DND-41 (cell line): ENCODE results near the gene ECSIT.

Source experiments
- ATAC-seq: fragments of 200-7000 bp; cut with Tn5 transposase; 3 replicates; pipeline ENCODE4 v1.9.1; 2021; ENCODE audit warnings: low read depth; ENCODE audit not compliant: insufficient read depth
- DNase-seq: peaks from one replicate; pipeline ENCODE4 v3.0.0-alpha.2; 2020
- H2AFZ ChIP-seq: 2 replicates; pipeline ENCODE4 v1.6.0; 2012; ENCODE audit warnings: low read depth, low read length
- H3K27ac ChIP-seq: 2 replicates; pipeline ENCODE4 v1.5.1; 2012; ENCODE audit warnings: low read length, inconsistent platforms
- H3K27me3 ChIP-seq: fragments of 200-600 bp; sonication (generic); 2 replicates; pipeline ENCODE4 v1.6.0; 2012; ENCODE audit warnings: low read length, mild to moderate bottlenecking, inconsistent platforms; ENCODE audit not compliant: insufficient read depth, poor library complexity
- H3K36me3 ChIP-seq: 2 replicates; pipeline ENCODE4 v1.5.1; 2012; ENCODE audit warnings: low read length, inconsistent platforms; ENCODE audit not compliant: insufficient read depth
- H3K4me1 ChIP-seq: 2 replicates; pipeline ENCODE4 v1.5.1; 2012; ENCODE audit warnings: mild to moderate bottlenecking, low read length; ENCODE audit not compliant: insufficient read depth
- H3K4me2 ChIP-seq: 2 replicates; pipeline ENCODE4 v1.6.0; 2012; ENCODE audit warnings: mild to moderate bottlenecking, moderate library complexity, low read length, inconsistent platforms; ENCODE audit not compliant: insufficient read depth
- H3K4me3 ChIP-seq, 2 experiments: fragments of 200-600 bp in 1 of 2; shearing (Covaris generic) in 1 of 2; 2 replicates each; pipeline ENCODE4 v1.5.1; 2012 to 2016; ENCODE audit warnings: inconsistent platforms in 2 of 2, low read length in 2 of 2, mild to moderate bottlenecking in 2 of 2, low read depth in 1 of 2, moderate library complexity in 1 of 2
- H3K79me2 ChIP-seq: 2 replicates; pipeline ENCODE4 v1.6.0; 2012; ENCODE audit warnings: low read length, inconsistent platforms; ENCODE audit not compliant: insufficient read depth
- H3K9ac ChIP-seq: 2 replicates; pipeline ENCODE4 v1.6.0; 2012; ENCODE audit warnings: low read depth, mild to moderate bottlenecking, inconsistent platforms, low read length, moderate library complexity
- H3K9me3 ChIP-seq: 2 replicates; pipeline ENCODE4 v1.5.1; 2012; ENCODE audit warnings: low read length, moderate library complexity, mild to moderate bottlenecking, inconsistent platforms; ENCODE audit not compliant: insufficient read depth, severe bottlenecking
- H4K20me1 ChIP-seq: 2 replicates; pipeline ENCODE4 v1.6.0; 2012; ENCODE audit warnings: low read length; ENCODE audit not compliant: insufficient read depth
- EZH2 ChIP-seq: IDR thresholded peaks from 3 replicates; pipeline ENCODE4 v1.6.1; 2012; ENCODE audit warnings: borderline replicate concordance, low read depth, mild to moderate bottlenecking, moderate library complexity, low read length, inconsistent platforms; ENCODE audit not compliant: severe bottlenecking
- TF ChIP-seq, protein P1 (sequence below): IDR thresholded peaks from 2 replicates; pipeline ENCODE4 v1.5.1; 2012; ENCODE audit warnings: borderline replicate concordance, low read length, moderate library complexity, mild to moderate bottlenecking; ENCODE audit not compliant: poor library complexity, severe bottlenecking; ENCODE audit errors: extremely low read depth

Gene ECSIT, protein sequence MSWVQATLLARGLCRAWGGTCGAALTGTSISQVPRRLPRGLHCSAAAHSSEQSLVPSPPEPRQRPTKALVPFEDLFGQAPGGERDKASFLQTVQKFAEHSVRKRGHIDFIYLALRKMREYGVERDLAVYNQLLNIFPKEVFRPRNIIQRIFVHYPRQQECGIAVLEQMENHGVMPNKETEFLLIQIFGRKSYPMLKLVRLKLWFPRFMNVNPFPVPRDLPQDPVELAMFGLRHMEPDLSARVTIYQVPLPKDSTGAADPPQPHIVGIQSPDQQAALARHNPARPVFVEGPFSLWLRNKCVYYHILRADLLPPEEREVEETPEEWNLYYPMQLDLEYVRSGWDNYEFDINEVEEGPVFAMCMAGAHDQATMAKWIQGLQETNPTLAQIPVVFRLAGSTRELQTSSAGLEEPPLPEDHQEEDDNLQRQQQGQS

DNA sequence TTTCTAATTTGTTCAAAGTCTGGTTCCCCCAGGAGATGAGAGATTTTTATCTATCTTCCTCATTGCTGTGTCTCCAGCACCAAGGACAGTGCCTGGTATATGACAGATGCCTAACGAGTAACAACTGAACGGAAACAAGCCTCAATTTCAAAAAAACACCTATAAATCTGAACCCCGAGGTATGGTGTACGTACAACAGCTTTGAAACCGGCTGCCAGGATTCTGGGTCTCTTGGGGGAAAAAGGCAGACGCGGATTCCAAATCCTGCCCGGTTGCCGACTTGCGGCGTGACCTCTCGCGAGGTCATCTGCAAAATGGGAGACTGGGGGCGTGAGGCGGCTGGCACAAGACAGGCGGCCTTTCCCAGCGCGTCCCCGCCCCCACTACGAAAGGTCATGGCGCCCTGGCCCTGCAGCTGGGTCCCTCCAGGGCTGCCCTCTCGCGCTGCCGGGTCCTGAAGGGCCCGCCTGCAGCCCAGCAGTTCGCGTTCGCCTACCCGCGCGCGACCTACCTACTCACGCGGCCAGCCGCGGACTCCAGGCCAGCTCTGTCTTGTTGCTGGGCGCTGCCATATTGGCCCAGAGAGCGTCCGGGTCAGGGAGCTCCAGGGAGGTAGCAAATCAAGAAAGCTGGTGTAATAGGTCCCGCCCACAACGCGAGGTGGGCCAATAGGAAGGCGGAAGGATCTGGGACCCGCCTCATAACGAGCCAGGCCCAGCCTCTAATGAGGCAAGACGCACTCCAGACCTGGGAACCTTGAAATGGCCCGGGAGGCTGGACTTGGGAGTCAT, at the start of gene ECSIT:
ECSIT (minus strand) TSS at position 584 of the 791 bp plus-strand sequence. CDS start 9,964 bp downstream, outside the sequence.
- Histone ChIP-seq H3K4me2 (peak within 1 kb of the TSS; percentile 78), H3K9ac (peak within 1 kb of the TSS; percentile 66), H3K27me3 (no peaks in the 10 kb centered on the region), H4K20me1 (no peaks in the 10 kb centered on the region), H3K9me3 (no peaks in the 10 kb centered on the region), H2AFZ (peak within 1 kb of the TSS; percentile 81), H3K4me3 (peak within 1 kb of the TSS; percentile 73 to 77), H3K36me3 (peaks cover 8% of the 10 kb centered on the region; the same call in 1 of the 2 replicates), H3K4me1 (peaks cover 23% of the 10 kb centered on the region), H3K27ac (peak within 1 kb of the TSS; percentile 77), H3K79me2 (peaks cover 27% of the 10 kb centered on the region)
- TF ChIP-seq EZH2 = no peak
- TF ChIP-seq, protein P1, sequence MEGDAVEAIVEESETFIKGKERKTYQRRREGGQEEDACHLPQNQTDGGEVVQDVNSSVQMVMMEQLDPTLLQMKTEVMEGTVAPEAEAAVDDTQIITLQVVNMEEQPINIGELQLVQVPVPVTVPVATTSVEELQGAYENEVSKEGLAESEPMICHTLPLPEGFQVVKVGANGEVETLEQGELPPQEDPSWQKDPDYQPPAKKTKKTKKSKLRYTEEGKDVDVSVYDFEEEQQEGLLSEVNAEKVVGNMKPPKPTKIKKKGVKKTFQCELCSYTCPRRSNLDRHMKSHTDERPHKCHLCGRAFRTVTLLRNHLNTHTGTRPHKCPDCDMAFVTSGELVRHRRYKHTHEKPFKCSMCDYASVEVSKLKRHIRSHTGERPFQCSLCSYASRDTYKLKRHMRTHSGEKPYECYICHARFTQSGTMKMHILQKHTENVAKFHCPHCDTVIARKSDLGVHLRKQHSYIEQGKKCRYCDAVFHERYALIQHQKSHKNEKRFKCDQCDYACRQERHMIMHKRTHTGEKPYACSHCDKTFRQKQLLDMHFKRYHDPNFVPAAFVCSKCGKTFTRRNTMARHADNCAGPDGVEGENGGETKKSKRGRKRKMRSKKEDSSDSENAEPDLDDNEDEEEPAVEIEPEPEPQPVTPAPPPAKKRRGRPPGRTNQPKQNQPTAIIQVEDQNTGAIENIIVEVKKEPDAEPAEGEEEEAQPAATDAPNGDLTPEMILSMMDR = no peak
- ATAC-seq (peak; percentile 99), DNase-seq (peak; percentile 97)

DNA sequence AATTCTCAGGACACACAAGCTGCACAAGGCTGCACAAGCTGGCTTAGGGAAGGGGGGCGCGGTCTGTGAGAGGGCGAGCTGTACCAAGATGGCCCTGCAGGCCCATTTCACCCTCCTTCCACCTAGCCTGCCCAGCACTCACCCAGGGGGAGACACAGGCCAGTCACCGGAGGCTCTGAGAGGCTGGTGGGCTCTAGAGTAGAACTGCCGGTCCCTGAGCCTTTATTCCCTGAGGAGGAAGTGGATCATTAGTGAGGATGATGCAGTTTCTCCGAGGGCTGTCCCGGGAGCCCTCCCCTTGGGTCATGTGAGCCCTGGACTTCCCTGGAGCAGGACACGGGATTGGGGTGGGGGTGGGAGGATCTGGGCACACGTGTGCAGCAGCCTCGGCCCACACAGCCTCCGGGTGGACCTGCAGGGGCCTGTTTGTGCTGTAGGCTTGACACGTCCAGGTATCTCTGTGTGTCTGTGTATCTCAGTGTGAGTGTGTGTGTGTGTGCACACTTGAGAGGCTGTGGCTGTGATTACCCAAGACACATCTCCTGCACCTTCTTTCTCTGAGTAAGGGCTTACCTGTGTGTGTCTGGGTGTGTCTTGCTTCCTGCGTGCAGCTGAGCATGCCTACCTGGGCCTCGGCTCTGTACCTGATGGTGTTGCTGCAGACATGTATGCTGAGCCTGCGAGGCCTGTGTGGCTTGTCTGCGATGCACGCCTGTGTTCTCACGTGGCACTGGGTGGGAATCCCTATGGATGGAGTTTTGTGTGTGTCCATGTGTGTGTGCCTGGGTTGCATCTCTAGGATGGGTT, 48.7 kb upstream of the ECSIT start, which contains the start of gene ACP5:
ACP5 (minus strand) TSS at position 195 of the 807 bp plus-strand sequence. CDS start 328 bp downstream, outside the sequence.
- Histone ChIP-seq H3K79me2 (no peaks in the 10 kb centered on the region), H3K4me3 (no peak within 1 kb of the TSS), H3K27me3 (no peaks in the 10 kb centered on the region), H3K4me2 (no peak within 1 kb of the TSS), H3K9ac (no peak within 1 kb of the TSS), H2AFZ (no peak within 1 kb of the TSS), H3K27ac (no peak within 1 kb of the TSS), H3K4me1 (peaks cover 20% of the 10 kb centered on the region), H3K9me3 (no peaks in the 10 kb centered on the region), H3K36me3 (no peaks in the 10 kb centered on the region), H4K20me1 (no peaks in the 10 kb centered on the region)
- ATAC-seq (no peak), DNase-seq (no peak)
- TF ChIP-seq, protein P1 = no peak
- no peak for TF ChIP-seq EZH2

DNA sequence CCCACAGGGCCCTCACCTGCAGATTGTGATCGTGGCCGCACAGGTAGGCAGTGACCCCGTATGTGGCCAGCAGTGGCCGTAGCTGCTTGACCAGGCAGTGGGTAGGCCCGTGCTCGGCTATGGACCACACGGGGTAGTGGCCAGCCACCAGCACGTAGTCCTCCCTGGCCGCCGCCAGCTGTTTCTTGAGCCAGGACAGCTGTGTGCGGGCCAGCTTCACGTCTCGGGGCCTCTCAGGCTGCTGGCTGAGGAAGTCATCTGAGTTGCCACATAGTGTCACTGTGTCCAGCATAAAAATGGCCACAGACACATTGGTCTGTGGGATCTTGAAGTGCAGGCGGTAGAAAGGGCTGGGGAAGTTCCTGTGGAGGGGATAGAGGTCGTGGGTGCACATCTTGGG, 47.3 kb upstream of the ECSIT start:
- Histone ChIP-seq H3K36me3 (no peaks in the 10 kb centered on the region), H3K27me3 (no peaks in the 10 kb centered on the region), H3K9me3 (no peaks in the 10 kb centered on the region), H2AFZ (no peak overlapping the region), H3K79me2 (no peaks in the 10 kb centered on the region), H3K4me2 (no peak overlapping the region), H3K4me1 (peaks cover 9% of the 10 kb centered on the region), H3K9ac (no peak overlapping the region), H3K27ac (no peak overlapping the region), H3K4me3 (no peak overlapping the region), H4K20me1 (no peaks in the 10 kb centered on the region)
- no peak for DNase-seq
- TF ChIP-seq, protein P1 = no peak
- TF ChIP-seq EZH2 = no peak
- ATAC-seq = no peak
